Aorta (tissue), 5 donors: Measurements from ENCODE around the gene ZBED6. TPM values are rescaled to one million over a fixed set of nuclear protein-coding genes. Genes with fewer than 3 reads are reported as not detected.

Experiments
- ATAC-seq: fragments of 200-7000 bp; cut with Tn5 transposase; one replicate; pipeline ENCODE4 v1.9.1; 2022; ENCODE audit warnings: moderate library complexity; ENCODE audit not compliant: low FRiP score
- DNase-seq, 2 donors: peaks; one replicate each; pipeline ENCODE4 v3.0.0-alpha.2; 2020
- H3K27ac ChIP-seq, 2 donors: one replicate each; pipeline ENCODE4 v1.5.1; 2013; ENCODE audit warnings: low read length in 2 of 2, mild to moderate bottlenecking in 2 of 2, moderate library complexity in 2 of 2, control low read depth in 1 of 2, inconsistent platforms in 1 of 2, low read depth in 1 of 2
- H3K27me3 ChIP-seq, 2 donors: one replicate each; pipeline ENCODE4 v1.6.1; 2013; ENCODE audit warnings: control low read depth in 1 of 2, low read length in 1 of 2, mild to moderate bottlenecking in 1 of 2, moderate library complexity in 1 of 2; ENCODE audit not compliant: insufficient read depth in 2 of 2, control insufficient read depth in 1 of 2
- H3K36me3 ChIP-seq, 2 donors: one replicate each; pipeline ENCODE4 v1.6.1; 2013; ENCODE audit warnings: control low read depth in 1 of 2, low read length in 1 of 2, mild to moderate bottlenecking in 1 of 2; ENCODE audit not compliant: insufficient read depth in 2 of 2, control insufficient read depth in 1 of 2
- H3K4me1 ChIP-seq, 2 donors: one replicate each; pipeline ENCODE4 v1.6.1; 2013; ENCODE audit warnings: low read length in 2 of 2, control low read depth in 1 of 2, mild to moderate bottlenecking in 1 of 2, moderate library complexity in 1 of 2; ENCODE audit not compliant: insufficient read depth in 2 of 2, control insufficient read depth in 1 of 2
- H3K4me3 ChIP-seq, 2 donors: one replicate each; pipeline ENCODE4 v1.5.1; 2013; ENCODE audit warnings: low read length in 2 of 2, control low read depth in 1 of 2, mild to moderate bottlenecking in 1 of 2
- H3K9me3 ChIP-seq: one replicate; pipeline ENCODE4 v1.6.1; 2013; ENCODE audit warnings: mild to moderate bottlenecking, low read length; ENCODE audit not compliant: control insufficient read depth
- WGBS, 2 donors: extraction: QIAGEN DNeasy Blood & Tissue Kit; methylation state at CpG; one replicate each; pipeline ENCODE4 v1.1.7; 2013; 5-methylcytosine and 5-hydroxymethylcytosine counted together
- intact Hi-C, 2 donors: fragments of 100-400 bp; cut with DNase I; formaldehyde crosslinking; loops; one replicate each; pipeline versions ENCODE4 v1.14.2 to v1.15.0; 2022
- polyA plus RNA-seq, 2 donors: library from polyadenylated mRNA; stranded (reverse); fragments of 200-250 nt; gene quantifications; one replicate each; pipeline ENCODE4 v1.2.3, GENCODE V29; 2013
- total RNA-seq, 2 donors: library from RNA; stranded (reverse); fragmentation: NEBNext Ultra II Directional; extraction: Animal tissue kit (Norgen Biotek cat#: 25700); gene quantifications; one replicate each; pipeline ENCODE4 v1.2.1, GENCODE V29; 2021
- donor health status: healthy with polysubstance abuse.
- donor health status: Bipolar disorder and iron deficiency.
- donor health status: DM: no; HTN: no; CAD: no.
- donor health status: DM: no; HTN: no; CAD: no.
- donor health status: DM: yes; HTN: yes; CAD: no.

The ZBED6 gene
- total and polyA plus RNA-seq, 4 donors, result 0.63 to 58.7 (median 28.9) TPM

DNA sequence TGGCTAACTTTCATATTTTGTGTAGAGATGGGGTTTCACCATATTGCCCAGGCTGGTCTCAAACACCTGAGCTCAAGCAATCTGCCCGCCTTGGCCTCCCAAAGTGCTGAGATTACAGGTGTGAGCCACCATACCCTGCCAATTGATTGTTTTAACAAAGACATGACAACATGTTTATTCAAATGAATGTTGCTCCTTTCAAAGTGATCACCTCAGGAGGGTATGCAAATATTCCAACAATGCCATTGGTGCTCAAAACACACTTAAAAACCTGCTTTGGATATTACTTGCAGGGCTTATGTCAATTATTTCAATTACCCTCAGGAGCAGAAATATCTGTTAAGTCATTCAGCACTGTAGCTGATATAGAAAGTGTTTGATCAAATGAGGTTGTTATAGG lies 22.6 kb upstream of the ZBED6 start:
- intact Hi-C loops, result no loop called here
- Histone ChIP-seq H3K9me3 (no peaks in the 10 kb centered on the region), H3K4me3 (no peak overlapping the region), H3K4me1 (no peaks in the 10 kb centered on the region), H3K27me3 (no peaks in the 10 kb centered on the region), H3K36me3 (no peaks in the 10 kb centered on the region), H3K27ac (no peak overlapping the region)
- DNase-seq (no peak), ATAC-seq (no peak)
- WGBS, 2 donors, result 100% methylated on average over 1 of the region's 1 CpG

DNA sequence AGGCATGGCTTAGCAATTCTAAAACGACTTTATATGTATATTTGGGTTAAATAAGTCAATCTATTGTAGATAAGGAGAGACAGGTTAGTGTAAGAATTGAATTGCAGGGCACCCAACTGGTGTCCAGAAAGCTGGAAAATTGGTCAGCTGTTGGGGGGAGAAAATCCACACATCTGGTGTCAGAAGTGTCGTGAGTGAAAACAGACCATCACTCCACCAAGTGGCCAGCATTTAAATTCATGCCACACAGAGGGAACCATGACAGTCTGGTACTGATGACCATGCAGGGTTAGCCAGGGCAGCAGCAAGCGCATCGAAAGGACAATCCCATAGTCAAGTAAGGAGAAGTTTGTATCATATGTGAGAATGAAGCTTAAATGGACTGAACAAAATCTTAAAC lies 18.8 kb upstream of the ZBED6 start:
- no peaks in the 10 kb centered on the region for H3K4me1 ChIP-seq
- H3K4me3 ChIP-seq, result no peak overlapping the region
- no peak overlapping the region for H3K27ac ChIP-seq
- intact Hi-C loops, result no loop called here
- DNase-seq (no peak), ATAC-seq (no peak)
- 54 to 56% methylated on average over 4 of the region's 4 CpGs for WGBS, 2 donors
- H3K9me3 ChIP-seq, result no peaks in the 10 kb centered on the region
- H3K27me3 ChIP-seq, result no peaks in the 10 kb centered on the region
- no peaks in the 10 kb centered on the region for H3K36me3 ChIP-seq

GRCh38 chr1:203777596-203777995 lies 17.8 kb upstream of the ZBED6 start:
- DNase-seq (no peak), ATAC-seq (no peak)
- no peaks in the 10 kb centered on the region for H3K27me3 ChIP-seq
- H3K4me3 ChIP-seq, result no peak overlapping the region
- no peak overlapping the region for H3K27ac ChIP-seq
- no peaks in the 10 kb centered on the region for H3K36me3 ChIP-seq
- no peaks in the 10 kb centered on the region for H3K9me3 ChIP-seq
- intact Hi-C loops, result no loop called here
- H3K4me1 ChIP-seq, result no peaks in the 10 kb centered on the region
- WGBS, 2 donors, result 58 to 73% methylated on average over 3 of the region's 3 CpGs

DNA sequence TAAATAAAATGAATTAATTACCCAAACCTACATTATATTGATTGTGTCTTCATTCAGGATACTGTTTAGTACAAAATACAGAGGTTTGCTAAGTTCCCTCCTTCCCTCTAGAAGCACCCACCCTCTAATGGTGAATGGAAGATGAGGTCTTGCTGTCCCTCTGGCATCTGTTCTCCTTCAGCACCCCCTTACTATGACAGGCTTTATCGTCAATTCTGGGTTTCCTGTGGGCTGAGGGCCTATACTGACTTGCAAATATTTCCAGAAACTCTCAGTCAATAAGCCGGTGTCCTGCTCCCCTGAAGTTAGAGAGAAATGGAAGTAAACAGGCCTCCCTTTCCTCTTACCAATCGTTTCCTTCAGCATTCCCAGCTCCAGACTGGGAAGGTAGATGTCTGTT lies 17.3 kb upstream of the ZBED6 start:
- Histone ChIP-seq H3K27me3 (no peaks in the 10 kb centered on the region), H3K4me1 (no peaks in the 10 kb centered on the region), H3K27ac (no peak overlapping the region), H3K36me3 (no peaks in the 10 kb centered on the region), H3K9me3 (no peaks in the 10 kb centered on the region), H3K4me3 (no peak overlapping the region)
- WGBS, 2 donors, result 88 to 90% methylated on average over 3 of the region's 3 CpGs
- ATAC-seq (no peak), DNase-seq (no peak)
- intact Hi-C loops, result no loop called here

DNA sequence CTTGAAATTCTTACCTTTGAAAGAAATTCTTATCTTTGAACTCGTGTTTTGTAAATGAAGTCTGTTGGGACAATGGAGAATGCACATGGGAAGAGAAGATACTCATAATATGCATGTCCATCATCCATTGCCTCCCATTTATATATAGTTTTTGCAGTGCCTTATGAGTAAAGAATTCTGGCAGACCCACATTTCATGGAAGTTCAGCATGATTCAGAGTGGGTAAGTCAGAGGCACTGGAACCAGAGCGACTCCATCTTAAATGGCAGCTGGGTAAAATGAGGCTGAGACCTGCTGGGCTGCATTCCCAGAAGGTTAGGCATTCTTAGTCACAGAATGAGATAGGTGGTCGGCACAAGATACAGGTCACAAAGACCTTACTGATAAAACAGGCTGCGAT lies 16.6 kb upstream of the ZBED6 start:
- Histone ChIP-seq H3K4me1 (no peaks in the 10 kb centered on the region), H3K9me3 (no peaks in the 10 kb centered on the region), H3K27me3 (no peaks in the 10 kb centered on the region), H3K4me3 (no peak overlapping the region), H3K36me3 (no peaks in the 10 kb centered on the region), H3K27ac (no peak overlapping the region)
- ATAC-seq (no peak), DNase-seq (no peak)
- intact Hi-C loops, result no loop called here
- WGBS, 2 donors, result 90 to 92% methylated on average over 4 of the region's 4 CpGs

- H3K4me1 ChIP-seq, result no peaks in the 10 kb centered on the region
- no peaks in the 10 kb centered on the region for H3K36me3 ChIP-seq
- H3K9me3 ChIP-seq, result no peaks in the 10 kb centered on the region
- DNase-seq (no peak), ATAC-seq (no peak)
- intact Hi-C loops, result no loop called here
- H3K27ac ChIP-seq, result no peak overlapping the region
- 87 to 93% methylated on average over 7 of the region's 7 CpGs for WGBS, 2 donors
- no peaks in the 10 kb centered on the region for H3K27me3 ChIP-seq
- no peak overlapping the region for H3K4me3 ChIP-seq
These were observed 13.5 kb upstream of the ZBED6 start for GRCh38 chr1:203781962-203782361.

DNA sequence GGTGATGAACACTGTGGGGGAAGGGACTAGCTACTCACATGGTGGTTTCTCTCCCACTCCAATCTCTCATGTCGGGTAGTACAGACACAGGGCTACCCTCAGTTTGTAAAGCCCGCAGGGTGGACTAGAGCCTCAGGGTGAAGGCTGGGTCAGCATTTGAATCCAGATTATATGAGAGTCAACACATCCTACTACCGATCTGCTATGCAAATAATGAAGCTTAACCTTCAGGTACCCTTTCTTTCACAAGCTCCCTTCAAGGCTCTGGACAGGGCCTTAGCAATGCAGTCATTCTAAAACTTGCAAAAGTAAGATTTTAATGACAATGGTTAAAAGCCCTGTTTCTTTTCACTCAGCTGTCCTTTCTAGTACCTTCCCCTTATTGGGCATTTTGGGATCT lies 5.5 kb upstream of the ZBED6 start:
- no peak overlapping the region for H3K4me3 ChIP-seq
- WGBS, 2 donors, result 83 to 87% methylated on average over 3 of the region's 3 CpGs
- no peaks in the 10 kb centered on the region for H3K36me3 ChIP-seq
- no peak for ATAC-seq
- DNase-seq, result no peak
- H3K9me3 ChIP-seq, result no peaks in the 10 kb centered on the region
- H3K27me3 ChIP-seq, result no peaks in the 10 kb centered on the region
- no peaks in the 10 kb centered on the region for H3K4me1 ChIP-seq
- no peak overlapping the region for H3K27ac ChIP-seq
- intact Hi-C loops, result no loop called here

GRCh38 chr1:203791498-203791897 lies 3.9 kb upstream of the ZBED6 start:
- no peak overlapping the region for H3K4me3 ChIP-seq
- H3K36me3 ChIP-seq, result no peaks in the 10 kb centered on the region
- intact Hi-C loops, result no loop called here
- DNase-seq, result no peak
- no peaks in the 10 kb centered on the region for H3K4me1 ChIP-seq
- 84 to 92% methylated on average over 3 of the region's 3 CpGs for WGBS, 2 donors
- ATAC-seq, result no peak
- no peaks in the 10 kb centered on the region for H3K9me3 ChIP-seq
- no peak overlapping the region for H3K27ac ChIP-seq
- no peaks in the 10 kb centered on the region for H3K27me3 ChIP-seq

DNA sequence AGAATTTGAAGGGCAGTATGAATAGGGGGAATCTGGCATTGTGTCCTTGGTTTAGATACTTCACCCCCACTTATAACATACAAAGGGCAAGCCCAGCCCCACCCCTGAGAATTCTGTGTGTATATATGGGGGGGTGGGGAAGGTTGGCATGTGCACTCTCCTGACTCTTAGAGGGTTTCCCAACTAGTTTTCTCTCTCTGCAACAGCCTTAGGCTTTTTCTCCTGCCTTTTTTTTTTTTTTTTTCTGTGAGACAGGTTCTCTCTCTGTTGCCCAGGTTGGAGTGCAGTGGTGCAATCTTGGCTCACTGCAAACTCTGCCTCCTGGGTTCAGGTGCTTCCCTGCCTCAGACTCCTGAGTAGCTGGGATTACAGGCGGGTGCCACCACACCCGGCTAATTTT lies 2.9 kb upstream of the ZBED6 start:
- 91 to 96% methylated on average over 2 of the region's 2 CpGs for WGBS, 2 donors
- intact Hi-C loops, result no loop called here

More for the DNA sequence above, 2.9 kb upstream of the ZBED6 start:
- Histone ChIP-seq H3K27me3 (no peaks in the 10 kb centered on the region), H3K27ac (no peak overlapping the region), H3K4me1 (no peaks in the 10 kb centered on the region), H3K9me3 (no peaks in the 10 kb centered on the region), H3K4me3 (no peak overlapping the region), H3K36me3 (no peaks in the 10 kb centered on the region)
- ATAC-seq (no peak), DNase-seq (no peak)
